Nephron (organoid): Measurements from ENCODE around the gene ENPP7.
A peak's percentile ranks its signal among the peaks of the same experiment; 100 is the strongest.

Source experiments
- H3K27ac Mint-ChIP-seq, 3 experiments: 2 replicates each; pipeline ENCODE4 v1.8.0; 2020; ENCODE audit warnings: mixed read lengths in 3 of 3, mild to moderate bottlenecking in 2 of 3, moderate library complexity in 1 of 3
- H3K27me3 Mint-ChIP-seq: 2 replicates; pipeline ENCODE4 v1.8.0; 2021; ENCODE audit warnings: low read depth, mild to moderate bottlenecking, moderate library complexity, mixed read lengths
- H3K36me3 Mint-ChIP-seq: 2 replicates; pipeline ENCODE4 v1.8.0; 2020; ENCODE audit warnings: low read depth, mixed read lengths
- H3K4me1 Mint-ChIP-seq: 2 replicates; pipeline ENCODE4 v1.8.0; 2020; ENCODE audit warnings: mixed read lengths
- H3K4me3 Mint-ChIP-seq, 3 experiments: 2 replicates each; pipeline ENCODE4 v1.8.0; 2020; ENCODE audit warnings: mild to moderate bottlenecking in 3 of 3, mixed read lengths in 3 of 3, moderate library complexity in 2 of 3
- H3K9me3 Mint-ChIP-seq: 2 replicates; pipeline ENCODE4 v1.8.0; 2020; ENCODE audit warnings: mixed read lengths
- TF ChIP-seq, protein P1 (sequence below), 3 experiments: fragments of 200-600 bp; sonication (generic); IDR thresholded peaks; one replicate each; pipeline ENCODE4 v1.5.0; 2021; ENCODE audit warnings: antibody characterized with exemption in 3 of 3; ENCODE audit not compliant: unreplicated experiment in 3 of 3

ENPP7 gene

DNA sequence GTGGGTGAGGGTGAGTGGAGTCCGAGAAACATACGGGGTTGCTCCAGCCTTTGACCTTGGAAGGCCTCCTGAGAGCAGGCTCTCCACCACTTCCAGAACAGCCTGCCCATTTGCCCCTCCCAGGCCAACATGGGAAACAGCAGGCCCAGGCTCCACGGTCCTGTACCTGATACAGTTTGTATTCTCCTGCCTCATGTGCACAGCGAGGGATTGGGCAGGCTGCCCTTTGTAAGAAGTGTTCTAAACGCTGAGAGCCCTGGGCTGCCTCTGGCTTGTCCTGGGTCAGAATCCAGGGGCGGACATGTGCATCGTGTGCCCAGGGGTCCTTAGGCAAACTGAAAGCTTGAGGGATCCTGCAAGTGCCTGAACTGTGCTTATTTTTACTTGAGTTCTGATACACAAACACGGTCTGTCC is 43.8 kb downstream of the ENPP7 start:
- Mint-ChIP-seq H3K36me3 (no peaks in the 10 kb centered on the region), H3K4me1 (peaks cover 48% of the 10 kb centered on the region), H3K27ac (peak overlapping the region in 2 of 3 experiments; percentile 76 to 90), H3K27me3 (peaks cover 10% of the 10 kb centered on the region), H3K9me3 (no peaks in the 10 kb centered on the region), H3K4me3 (peak overlapping the region in 2 of 3 experiments; percentile 9 to 17)
- TF ChIP-seq, protein P1, sequence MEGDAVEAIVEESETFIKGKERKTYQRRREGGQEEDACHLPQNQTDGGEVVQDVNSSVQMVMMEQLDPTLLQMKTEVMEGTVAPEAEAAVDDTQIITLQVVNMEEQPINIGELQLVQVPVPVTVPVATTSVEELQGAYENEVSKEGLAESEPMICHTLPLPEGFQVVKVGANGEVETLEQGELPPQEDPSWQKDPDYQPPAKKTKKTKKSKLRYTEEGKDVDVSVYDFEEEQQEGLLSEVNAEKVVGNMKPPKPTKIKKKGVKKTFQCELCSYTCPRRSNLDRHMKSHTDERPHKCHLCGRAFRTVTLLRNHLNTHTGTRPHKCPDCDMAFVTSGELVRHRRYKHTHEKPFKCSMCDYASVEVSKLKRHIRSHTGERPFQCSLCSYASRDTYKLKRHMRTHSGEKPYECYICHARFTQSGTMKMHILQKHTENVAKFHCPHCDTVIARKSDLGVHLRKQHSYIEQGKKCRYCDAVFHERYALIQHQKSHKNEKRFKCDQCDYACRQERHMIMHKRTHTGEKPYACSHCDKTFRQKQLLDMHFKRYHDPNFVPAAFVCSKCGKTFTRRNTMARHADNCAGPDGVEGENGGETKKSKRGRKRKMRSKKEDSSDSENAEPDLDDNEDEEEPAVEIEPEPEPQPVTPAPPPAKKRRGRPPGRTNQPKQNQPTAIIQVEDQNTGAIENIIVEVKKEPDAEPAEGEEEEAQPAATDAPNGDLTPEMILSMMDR (IDR thresholded peaks at IDR 0.05; ENCODE audit: unreplicated experiment in 3 of 3) = no peak

GRCh38 chr17:79775632-79776031 is 44.9 kb downstream of the ENPP7 start:
- peaks cover 10% of the 10 kb centered on the region for H3K27me3 Mint-ChIP-seq
- H3K27ac Mint-ChIP-seq = peak overlapping the region in 2 of 3 experiments; percentile 87 to 90
- peak overlapping the region; percentile 57 to 84 (median 75) for H3K4me3 Mint-ChIP-seq
- TF ChIP-seq, protein P1 (IDR thresholded peaks at IDR 0.05; ENCODE audit: unreplicated experiment in 3 of 3) = peak in 1 of 3 experiments; percentile 21
- H3K36me3 Mint-ChIP-seq = peaks cover 10% of the 10 kb centered on the region
- peaks cover 58% of the 10 kb centered on the region for H3K4me1 Mint-ChIP-seq
- no peaks in the 10 kb centered on the region for H3K9me3 Mint-ChIP-seq

GRCh38 chr17:79776376-79777119 is 45.8 kb downstream of the ENPP7 start:
- Mint-ChIP-seq H3K27ac (peak overlapping the region; percentile 62 to 90 (median 87)), H3K27me3 (peaks cover 17% of the 10 kb centered on the region), H3K4me3 (peak overlapping the region; percentile 68 to 84 (median 78)), H3K9me3 (no peaks in the 10 kb centered on the region), H3K4me1 (peaks cover 64% of the 10 kb centered on the region), H3K36me3 (peaks cover 19% of the 10 kb centered on the region)
- TF ChIP-seq, protein P1 (IDR thresholded peaks at IDR 0.05; ENCODE audit: unreplicated experiment in 3 of 3) = no peak

- H3K27me3 Mint-ChIP-seq = peaks cover 17% of the 10 kb centered on the region
- no peaks in the 10 kb centered on the region for H3K9me3 Mint-ChIP-seq
- H3K27ac Mint-ChIP-seq = peak overlapping the region; percentile 62 to 90 (median 87)
- TF ChIP-seq, protein P1 (IDR thresholded peaks at IDR 0.05; ENCODE audit: unreplicated experiment in 3 of 3) = peak in 2 of 3 experiments; percentile 24 to 32
- H3K4me1 Mint-ChIP-seq = peaks cover 64% of the 10 kb centered on the region
- H3K36me3 Mint-ChIP-seq = peaks cover 21% of the 10 kb centered on the region
- peak overlapping the region; percentile 68 to 84 (median 78) for H3K4me3 Mint-ChIP-seq
Observed at GRCh38 chr17:79777120-79777893, 46.6 kb downstream of the ENPP7 start.

DNA sequence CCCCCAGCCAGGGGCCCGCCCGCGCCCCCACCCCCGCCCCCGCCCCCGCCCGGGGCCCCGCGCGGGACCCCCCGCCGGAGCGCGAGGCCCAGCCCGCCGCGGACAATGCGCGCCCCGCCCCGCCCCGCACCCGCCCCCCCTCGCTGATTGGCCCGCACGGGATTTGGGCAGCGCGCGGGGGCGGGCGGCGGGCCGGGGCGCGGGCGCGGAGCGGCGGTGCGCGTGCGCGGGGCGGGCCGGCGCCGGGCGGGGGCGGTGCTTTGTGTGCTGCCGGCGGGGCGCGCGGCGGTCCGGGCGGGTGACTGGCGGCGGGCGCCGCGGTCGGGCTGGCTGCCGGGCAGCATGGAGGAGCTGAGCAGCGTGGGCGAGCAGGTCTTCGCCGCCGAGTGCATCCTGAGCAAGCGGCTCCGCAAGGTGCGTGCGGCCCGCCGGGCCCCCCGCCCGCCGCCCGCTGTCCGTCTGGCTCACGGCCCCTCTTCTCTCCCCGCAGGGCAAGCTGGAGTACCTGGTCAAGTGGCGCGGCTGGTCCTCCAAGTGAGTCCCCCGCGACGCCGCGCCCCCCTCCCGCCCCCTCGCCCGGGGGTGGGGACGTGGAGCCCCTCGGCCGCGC is 47.3 kb downstream of the ENPP7 start, which contains the start of gene CBX2:
Gene CBX2, plus strand, starts transcription at position 255 of the 610 bp plus-strand sequence. Its CDS starts 88 bp downstream, at position 343.
- H3K9me3 Mint-ChIP-seq = no peaks in the 10 kb centered on the region
- H3K36me3 Mint-ChIP-seq = peaks cover 28% of the 10 kb centered on the region

More for the DNA sequence above, 47.3 kb downstream of the ENPP7 start, which contains the start of gene CBX2:
- peak within 1 kb of the TSS; percentile 84 to 94 (median 89) for H3K27ac Mint-ChIP-seq
- H3K27me3 Mint-ChIP-seq = peaks cover 17% of the 10 kb centered on the region
- H3K4me3 Mint-ChIP-seq = peak within 1 kb of the TSS; percentile 93 to 98 (median 97)
- H3K4me1 Mint-ChIP-seq = peaks cover 66% of the 10 kb centered on the region
- TF ChIP-seq, protein P1 (IDR thresholded peaks at IDR 0.05; ENCODE audit: unreplicated experiment in 3 of 3) = no peak
